Measurements from ENCODE around the gene TENT4A.
"Not testable (repeated sequence)": the region's sequence is repeated elsewhere in the genome, so short reads cannot be mapped to it uniquely, and the experiment has no call there.

The TENT4A gene

DNA sequence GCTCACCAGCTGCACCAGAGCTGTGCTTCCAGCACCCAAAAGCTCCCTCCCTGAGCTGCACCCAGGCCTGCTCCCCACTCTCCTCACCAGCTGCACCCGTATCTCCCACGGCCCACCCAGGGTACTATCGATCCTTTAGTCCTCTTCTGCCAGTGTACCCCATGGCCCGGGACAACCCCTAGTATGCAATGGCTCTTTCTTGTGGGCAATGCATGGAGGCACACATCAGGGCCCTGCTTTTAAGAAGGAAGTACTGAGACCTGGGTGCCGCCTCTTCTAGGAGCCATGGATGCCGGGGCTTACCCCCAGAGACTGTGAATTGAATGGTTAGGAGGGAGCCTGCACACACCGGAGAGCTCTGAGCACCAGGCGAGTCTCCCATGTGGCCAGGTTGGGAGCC is 49.5 kb downstream of the TENT4A start:
- DNase-seq = no peak
- TF ChIP-seq GATA1 (IDR thresholded peaks at IDR 0.05; ENCODE audit: low read depth, low read length) = no peak
- TF ChIP-seq POLR2A (IDR thresholded peaks at IDR 0.05; ENCODE audit: low read length) = no peak

- TF ChIP-seq POLR2A (IDR thresholded peaks at IDR 0.05; ENCODE audit: low read length) = no peak
- TF ChIP-seq GATA1 (IDR thresholded peaks at IDR 0.05; ENCODE audit: low read depth, low read length) = no peak
- DNase-seq = no peak
Observed at GRCh38 chr5:6763191-6763590, 50.0 kb downstream of the TENT4A start.

- TF ChIP-seq GATA1 (IDR thresholded peaks at IDR 0.05; ENCODE audit: low read depth, low read length) (no peak), POLR2A (IDR thresholded peaks at IDR 0.05; ENCODE audit: low read length) (no peak)
- peak; percentile 70 to 72 for DNase-seq
Observed at GRCh38 chr5:6765612-6766525, 52.6 kb downstream of the TENT4A start.

DNA sequence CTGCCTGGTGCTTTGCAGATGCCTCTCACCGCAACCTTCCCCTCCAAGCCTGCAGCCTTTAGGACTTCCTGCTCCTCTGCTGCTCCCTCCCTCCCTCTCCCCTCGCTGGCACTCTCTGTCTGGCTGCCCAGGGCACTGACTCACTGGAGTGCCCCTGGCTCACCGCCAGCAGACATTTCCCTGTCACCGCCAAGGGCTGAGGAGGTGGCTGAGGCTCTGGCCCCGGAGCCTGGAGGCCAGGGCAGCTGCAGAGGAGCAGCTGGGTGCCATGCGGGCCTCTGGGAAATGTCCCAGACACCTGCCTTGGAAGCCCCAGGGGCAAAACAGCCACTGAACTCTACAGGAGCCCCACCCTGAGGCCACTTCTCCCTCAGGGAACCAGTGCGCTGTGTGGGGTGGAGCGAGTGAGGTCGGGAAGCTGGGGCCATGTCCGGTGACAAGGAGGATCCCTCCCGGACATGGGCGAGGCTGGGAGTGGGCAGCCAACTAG is 53.4 kb downstream of the TENT4A start:
- TF ChIP-seq GATA1 (IDR thresholded peaks at IDR 0.05; ENCODE audit: low read depth, low read length) (no peak), POLR2A (IDR thresholded peaks at IDR 0.05; ENCODE audit: low read length) (no peak)
- DNase-seq = no peak

GRCh38 chr5:6767481-6768063 is 54.3 kb downstream of the TENT4A start:
- TF ChIP-seq POLR2A (IDR thresholded peaks at IDR 0.05; ENCODE audit: low read length) (no peak), GATA1 (IDR thresholded peaks at IDR 0.05; ENCODE audit: low read depth, low read length) (no peak)

DNA sequence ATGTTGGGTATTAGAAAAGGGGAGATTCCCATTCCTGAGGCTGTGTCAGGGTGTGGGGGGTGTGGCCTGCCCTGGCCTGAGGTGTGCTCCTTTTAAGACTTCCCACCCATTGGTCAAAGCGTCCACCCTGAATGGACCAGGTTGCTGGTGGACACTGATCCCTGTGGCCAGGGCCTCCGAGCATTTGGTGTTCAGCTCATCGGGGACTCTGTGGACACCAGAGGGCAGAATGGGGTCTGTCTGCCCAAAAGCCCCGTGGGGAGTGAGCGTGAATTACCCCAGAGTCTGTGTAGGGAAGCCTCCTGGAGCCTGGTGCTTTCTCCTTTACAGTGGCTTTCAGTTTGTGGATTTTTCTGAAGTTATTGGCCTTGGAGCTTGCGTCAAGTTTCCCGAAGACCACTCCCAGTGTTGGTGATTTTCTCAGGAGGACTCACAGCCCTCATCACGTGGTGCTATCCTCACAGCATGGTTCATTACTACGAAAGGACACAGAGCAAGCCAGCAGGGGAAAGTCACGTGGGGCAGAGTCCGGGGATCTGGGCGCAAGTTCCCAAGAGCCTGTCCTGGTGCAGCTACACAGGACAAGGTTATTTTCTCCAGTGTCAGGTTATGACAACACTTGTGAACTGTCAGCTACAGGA is 55.5 kb downstream of the TENT4A start:
- DNase-seq = no peak
- TF ChIP-seq GATA1 (IDR thresholded peaks at IDR 0.05; ENCODE audit: low read depth, low read length) (no peak), POLR2A (IDR thresholded peaks at IDR 0.05; ENCODE audit: low read length) (no peak)

More at GRCh38 chr5:6767481-6768063, 54.3 kb downstream of the TENT4A start:
- DNase-seq = no peak

DNA sequence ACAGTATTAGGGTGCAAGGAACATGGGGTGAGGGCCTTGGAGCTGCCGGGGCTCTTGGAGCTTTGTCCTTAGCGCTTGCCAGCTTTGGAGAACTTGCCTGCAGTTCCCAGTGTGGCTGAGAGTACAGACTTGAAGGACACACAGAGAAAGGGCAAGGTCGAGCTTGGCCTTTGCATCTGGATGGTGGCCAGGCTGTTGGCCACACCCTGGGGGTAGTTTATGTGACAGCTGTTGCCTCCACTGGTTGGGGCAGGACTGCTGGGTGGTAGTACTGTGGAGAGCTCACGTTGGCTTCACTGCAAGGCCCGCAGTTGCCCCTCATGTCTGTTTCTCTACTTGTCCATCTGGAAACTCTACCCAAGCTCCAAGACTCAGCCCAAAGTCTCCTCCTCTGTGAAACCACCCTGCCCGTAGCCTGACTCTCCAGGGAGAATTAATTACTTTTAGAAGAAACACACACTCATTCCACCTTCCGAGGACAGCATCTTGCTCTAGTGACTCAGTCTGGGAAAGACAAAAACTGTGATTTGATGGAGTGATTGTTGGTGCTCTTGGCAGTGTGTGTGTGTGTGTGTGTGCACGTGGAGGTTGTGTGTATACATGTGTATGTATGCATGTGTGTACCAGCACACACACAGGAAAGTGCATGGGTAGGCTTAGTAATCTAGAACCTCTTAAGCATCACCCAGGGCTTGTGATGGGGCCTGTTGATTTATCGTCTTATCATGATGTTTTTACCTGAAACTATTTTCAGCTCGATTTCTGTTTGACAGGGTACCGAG is 57.8 kb downstream of the TENT4A start:
- TF ChIP-seq POLR2A (IDR thresholded peaks at IDR 0.05; ENCODE audit: low read length) (no peak), GATA1 (IDR thresholded peaks at IDR 0.05; ENCODE audit: low read depth, low read length) (no peak)
- DNase-seq = no peak

DNA sequence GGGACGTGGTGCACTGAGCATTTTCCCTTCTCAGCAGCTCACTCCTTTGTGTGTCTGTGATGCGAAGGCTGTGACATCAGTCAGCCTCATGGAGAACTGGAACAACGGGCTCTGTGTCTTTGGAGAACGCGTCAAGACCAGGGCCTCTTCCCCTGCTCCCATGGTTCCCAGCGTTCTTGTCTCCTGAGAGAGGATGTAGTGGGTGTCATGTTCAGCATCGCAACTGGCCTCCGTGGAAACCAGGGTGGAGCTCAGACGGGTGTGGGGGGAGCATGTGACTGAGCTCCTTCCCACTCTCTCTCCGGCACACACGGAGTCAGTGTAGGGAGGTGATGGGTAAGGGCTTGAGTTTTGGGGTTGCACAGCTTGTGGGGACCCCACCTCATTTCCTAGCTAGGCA is 59.7 kb downstream of the TENT4A start:
- no peak for DNase-seq
- TF ChIP-seq GATA1 (IDR thresholded peaks at IDR 0.05; ENCODE audit: low read depth, low read length) (no peak), POLR2A (IDR thresholded peaks at IDR 0.05; ENCODE audit: low read length) (no peak)

DNA sequence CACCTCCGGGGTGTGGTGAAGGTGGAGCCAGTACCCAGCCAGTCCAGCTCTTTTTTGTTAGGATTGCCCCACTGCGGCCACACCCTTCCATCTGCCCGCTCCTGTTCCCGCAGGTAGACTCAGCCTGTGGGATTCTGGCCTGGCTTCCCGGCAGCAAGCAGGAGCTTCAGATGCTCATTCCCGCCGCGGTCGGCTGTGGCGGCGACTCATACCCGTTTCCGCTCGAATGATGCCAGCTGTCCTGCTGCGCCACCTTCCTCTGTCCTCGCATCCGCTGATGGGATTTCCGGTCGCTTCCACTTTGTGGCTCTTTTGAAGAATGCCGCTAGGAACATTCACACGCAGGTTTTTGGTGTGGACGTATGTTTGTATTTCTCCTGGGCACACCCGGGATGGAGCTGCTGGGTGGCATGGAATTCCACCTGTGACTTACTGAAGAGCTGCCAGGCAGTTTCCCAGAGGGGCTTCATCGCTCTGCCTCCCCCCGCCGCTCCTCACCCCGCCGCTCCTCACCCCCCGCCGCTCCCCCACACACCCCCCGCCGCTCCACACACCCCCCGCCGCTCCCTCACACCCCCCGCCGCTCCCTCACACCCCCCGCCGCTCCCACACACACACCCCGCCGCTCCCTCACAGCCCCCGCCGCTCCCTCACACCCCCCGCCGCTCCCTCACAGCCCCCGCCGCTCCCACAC is 60.3 kb downstream of the TENT4A start:
- no peak for DNase-seq
- no peak for TF ChIP-seq GATA1 (IDR thresholded peaks at IDR 0.05; ENCODE audit: low read depth, low read length)
- TF ChIP-seq POLR2A (IDR thresholded peaks at IDR 0.05; ENCODE audit: low read length) = no peak

DNA sequence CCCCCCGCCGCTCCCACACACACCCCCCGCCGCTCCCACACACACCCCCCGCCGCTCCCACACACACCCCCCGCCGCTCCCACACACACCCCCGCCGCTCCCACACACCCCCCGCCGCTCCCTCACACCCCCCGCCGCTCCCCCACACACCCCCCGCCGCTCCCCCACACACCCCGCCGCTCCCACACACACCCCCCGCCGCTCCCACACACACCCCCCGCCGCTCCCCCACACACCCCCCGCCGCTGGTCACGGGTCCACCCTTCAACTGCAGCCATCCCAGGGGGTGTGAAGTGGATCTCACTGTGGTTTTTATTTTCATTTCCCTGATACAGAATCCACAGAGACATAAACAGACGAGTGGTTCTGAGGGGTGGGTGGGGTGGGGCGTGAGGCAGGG is 61.0 kb downstream of the TENT4A start:
- not testable (repeated sequence) for DNase-seq

- DNase-seq = no peak
- TF ChIP-seq POLR2A (IDR thresholded peaks at IDR 0.05; ENCODE audit: low read length) (no peak), GATA1 (IDR thresholded peaks at IDR 0.05; ENCODE audit: low read depth, low read length) (no peak)
Observed at GRCh38 chr5:6774721-6775204, 61.5 kb downstream of the TENT4A start.

GRCh38 chr5:6775571-6775970 is 62.3 kb downstream of the TENT4A start:
- DNase-seq = no peak
- no peak for TF ChIP-seq GATA1 (IDR thresholded peaks at IDR 0.05; ENCODE audit: low read depth, low read length)
- no peak for TF ChIP-seq POLR2A (IDR thresholded peaks at IDR 0.05; ENCODE audit: low read length)

DNA sequence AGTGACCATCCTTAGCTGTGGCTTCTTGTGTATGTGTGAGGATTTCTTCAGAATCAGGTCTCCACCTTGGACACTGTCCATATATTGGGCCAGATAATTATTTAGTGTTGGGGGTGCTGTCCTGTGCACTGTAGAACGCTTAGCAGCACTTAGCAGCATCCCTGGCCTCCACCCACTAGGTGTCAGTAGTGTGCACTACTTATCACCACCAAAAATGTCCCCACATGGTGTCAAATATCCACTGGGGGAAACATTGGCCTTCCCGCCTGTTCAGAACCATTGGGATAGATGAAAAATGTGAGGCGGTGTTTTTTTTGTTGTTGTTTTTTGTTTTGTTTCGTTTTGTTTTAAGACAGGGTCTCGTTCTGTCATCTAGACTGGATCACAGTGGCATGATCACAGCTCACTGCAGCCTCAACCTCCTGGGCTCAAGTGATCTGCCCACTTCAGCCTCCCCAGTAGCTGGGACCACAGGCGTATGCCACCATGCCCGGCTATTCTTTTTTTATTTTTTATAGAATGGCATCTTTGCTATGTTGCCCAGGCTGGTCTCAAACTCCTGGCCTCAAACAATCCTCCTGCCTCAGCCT is 67.7 kb downstream of the TENT4A start:
- DNase-seq = peak; percentile 34 to 55

More for the DNA sequence above, 67.7 kb downstream of the TENT4A start:
- no peak for TF ChIP-seq GATA1 (IDR thresholded peaks at IDR 0.05; ENCODE audit: low read depth, low read length)
- no peak for TF ChIP-seq POLR2A (IDR thresholded peaks at IDR 0.05; ENCODE audit: low read length)
